GM18519 (cell line): ENCODE data around the gene NKAPL.

Source experiments
- ATAC-seq: cut with Tn5 transposase; IDR thresholded peaks from one replicate; pipeline ENCODE4 v1.9.1; 2021; ENCODE audit warnings: mild to moderate bottlenecking, moderate library complexity; ENCODE audit not compliant: unreplicated experiment, low FRiP score

The NKAPL gene

GRCh38 chr6:28243946-28244345 is 15.2 kb upstream of the NKAPL start:
- ATAC-seq = no peak

- no peak for ATAC-seq
Observed at GRCh38 chr6:28245206-28245941, 13.7 kb upstream of the NKAPL start.

- no peak for ATAC-seq
Observed at GRCh38 chr6:28248916-28249315, 10.2 kb upstream of the NKAPL start.

- ATAC-seq = no peak
Observed at GRCh38 chr6:28250747-28251146, 8.3 kb upstream of the NKAPL start.

GRCh38 chr6:28251661-28252008 is 7.5 kb upstream of the NKAPL start:
- no peak for ATAC-seq

- ATAC-seq = peak; percentile 64
Observed at GRCh38 chr6:28252009-28252975, 6.8 kb upstream of the NKAPL start, which contains the start of gene ZKSCAN4. ZKSCAN4 (minus strand) TSS chr6:28252269; CDS start chr6:28251980, 289 bp downstream.

GRCh38 chr6:28254121-28254519 is 5.0 kb upstream of the NKAPL start:
- ATAC-seq = no peak

- no peak for ATAC-seq
Observed at GRCh38 chr6:28257042-28257441, 2.1 kb upstream of the NKAPL start.

GRCh38 chr6:28263922-28264321 is 4.8 kb downstream of the NKAPL start:
- no peak for ATAC-seq

- ATAC-seq = no peak
Observed at GRCh38 chr6:28264834-28265401, 5.8 kb downstream of the NKAPL start.

- no peak for ATAC-seq
Observed at GRCh38 chr6:28266563-28266961, 7.5 kb downstream of the NKAPL start.

GRCh38 chr6:28266962-28267694 is 8.0 kb downstream of the NKAPL start, which contains the start of gene ZSCAN26:
ZSCAN26 (plus strand) TSS chr6:28267143; CDS start chr6:28271920, 4,777 bp downstream.
- ATAC-seq = peak; percentile 83

GRCh38 chr6:28267695-28268059 is 8.6 kb downstream of the NKAPL start:
- no peak for ATAC-seq

GRCh38 chr6:28269492-28269891 is 10.4 kb downstream of the NKAPL start:
- no peak for ATAC-seq

GRCh38 chr6:28274888-28275287 is 15.8 kb downstream of the NKAPL start:
- no peak for ATAC-seq

GRCh38 chr6:28277746-28278145 is 18.6 kb downstream of the NKAPL start:
- ATAC-seq = no peak

- no peak for ATAC-seq
Observed at GRCh38 chr6:28280595-28281287, 21.6 kb downstream of the NKAPL start.

- peak; percentile 60 for ATAC-seq
Observed at GRCh38 chr6:28281288-28282064, 22.4 kb downstream of the NKAPL start, which contains the start of gene PGBD1. PGBD1 (plus strand) TSS chr6:28281572; CDS start chr6:28283814, 2,242 bp downstream.

- no peak for ATAC-seq
Observed at GRCh38 chr6:28282926-28283325, 23.8 kb downstream of the NKAPL start.
